Cerebellar cortex (tissue), 1 donor: ENCODE measurements around the gene B4GALT5.
A peak's percentile ranks its signal among the peaks of the same experiment; 100 is the strongest.
"Not testable (repeated sequence)": the region's sequence is repeated elsewhere in the genome, so short reads cannot be mapped to it uniquely, and the experiment has no call there.

Experiments
- DNase-seq: peaks from one replicate; pipeline ENCODE4 v3.0.0-alpha.2; 2015; ENCODE audit warnings: low spot score

Gene B4GALT5

GRCh38 chr20:49713753-49714712, at the start of gene B4GALT5:
TSS of gene B4GALT5 (minus strand) at chr20:49713878. CDS start at chr20:49713690, 188 bp downstream.
- DNase-seq = peak; percentile 71

GRCh38 chr20:49762940-49763766, 49.5 kb upstream of the B4GALT5 start:
- DNase-seq = no peak

GRCh38 chr20:49761888-49762287, 48.2 kb upstream of the B4GALT5 start:
- DNase-seq = not testable (repeated sequence)

- DNase-seq = no peak
Measured at GRCh38 chr20:49759266-49759950, 45.7 kb upstream of the B4GALT5 start.

GRCh38 chr20:49758781-49759180, 45.1 kb upstream of the B4GALT5 start:
- no peak for DNase-seq

GRCh38 chr20:49757597-49757996, 43.9 kb upstream of the B4GALT5 start:
- DNase-seq = no peak

GRCh38 chr20:49756241-49756640, 42.6 kb upstream of the B4GALT5 start:
- no peak for DNase-seq

- no peak for DNase-seq
Measured at GRCh38 chr20:49754596-49754995, 40.9 kb upstream of the B4GALT5 start.

- no peak for DNase-seq
Measured at GRCh38 chr20:49753133-49753532, 39.5 kb upstream of the B4GALT5 start.

GRCh38 chr20:49752201-49752903, 38.7 kb upstream of the B4GALT5 start:
- DNase-seq = no peak

- DNase-seq = no peak
Measured at GRCh38 chr20:49751397-49751736, 37.7 kb upstream of the B4GALT5 start.

- DNase-seq = no peak
Measured at GRCh38 chr20:49750611-49751396, 37.1 kb upstream of the B4GALT5 start.

GRCh38 chr20:49749625-49750024, 35.9 kb upstream of the B4GALT5 start:
- no peak for DNase-seq

- no peak for DNase-seq
Measured at GRCh38 chr20:49748525-49748838, 34.8 kb upstream of the B4GALT5 start.

GRCh38 chr20:49747707-49748524, 34.2 kb upstream of the B4GALT5 start:
- DNase-seq = peak; percentile 72

- DNase-seq = no peak
Measured at GRCh38 chr20:49742948-49743347, 29.3 kb upstream of the B4GALT5 start.

- no peak for DNase-seq
Measured at GRCh38 chr20:49741977-49742376, 28.3 kb upstream of the B4GALT5 start.

- DNase-seq = no peak
Measured at GRCh38 chr20:49740807-49741206, 27.1 kb upstream of the B4GALT5 start.

- DNase-seq = no peak
Measured at GRCh38 chr20:49739042-49739441, 25.4 kb upstream of the B4GALT5 start.

GRCh38 chr20:49737260-49737659, 23.6 kb upstream of the B4GALT5 start:
- DNase-seq = no peak
